Renal pelvis (tissue), 4 donors: Measurements from ENCODE around the gene GRK4. TPM values are rescaled to one million over a fixed set of nuclear protein-coding genes. Genes with fewer than 3 reads are reported as not detected.
"Not testable (repeated sequence)": the region's sequence is repeated elsewhere in the genome, so short reads cannot be mapped to it uniquely, and the experiment has no call there.

Source experiments
- DNase-seq: peaks from one replicate; pipeline ENCODE4 v3.0.0-alpha.2; 2013
- polyA plus RNA-seq, 3 donors: library from polyadenylated mRNA; unstranded; fragments of 120-200 nt; gene quantifications; one replicate each; pipeline ENCODE4 v1.2.1, GENCODE V29; 2013; ENCODE audit not compliant: insufficient read length in 3 of 3

Gene GRK4
- polyA plus RNA-seq, 3 donors = 7.9 to 11.5 (median 8.8) TPM

DNA sequence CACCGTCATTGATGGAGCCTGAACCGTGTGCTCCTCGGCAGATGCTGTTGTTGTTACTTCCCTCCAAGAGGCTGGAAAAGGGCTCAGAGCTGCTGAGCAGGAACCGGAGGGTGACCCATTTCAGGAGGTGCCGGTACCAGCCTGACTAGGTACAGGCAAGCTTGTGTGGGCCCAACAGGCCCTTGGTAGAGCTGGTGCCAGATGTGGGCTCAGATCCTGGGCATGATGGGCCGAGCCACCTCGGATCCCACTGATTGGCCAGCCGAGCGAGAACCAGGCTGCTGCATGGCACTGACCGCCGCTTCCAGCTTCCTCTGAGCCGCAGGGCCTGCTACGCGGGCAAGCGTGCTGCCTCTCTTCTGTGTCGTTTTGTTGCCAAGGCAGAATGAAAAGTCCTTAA is 33.9 kb upstream of the GRK4 start:
- DNase-seq = no peak

DNA sequence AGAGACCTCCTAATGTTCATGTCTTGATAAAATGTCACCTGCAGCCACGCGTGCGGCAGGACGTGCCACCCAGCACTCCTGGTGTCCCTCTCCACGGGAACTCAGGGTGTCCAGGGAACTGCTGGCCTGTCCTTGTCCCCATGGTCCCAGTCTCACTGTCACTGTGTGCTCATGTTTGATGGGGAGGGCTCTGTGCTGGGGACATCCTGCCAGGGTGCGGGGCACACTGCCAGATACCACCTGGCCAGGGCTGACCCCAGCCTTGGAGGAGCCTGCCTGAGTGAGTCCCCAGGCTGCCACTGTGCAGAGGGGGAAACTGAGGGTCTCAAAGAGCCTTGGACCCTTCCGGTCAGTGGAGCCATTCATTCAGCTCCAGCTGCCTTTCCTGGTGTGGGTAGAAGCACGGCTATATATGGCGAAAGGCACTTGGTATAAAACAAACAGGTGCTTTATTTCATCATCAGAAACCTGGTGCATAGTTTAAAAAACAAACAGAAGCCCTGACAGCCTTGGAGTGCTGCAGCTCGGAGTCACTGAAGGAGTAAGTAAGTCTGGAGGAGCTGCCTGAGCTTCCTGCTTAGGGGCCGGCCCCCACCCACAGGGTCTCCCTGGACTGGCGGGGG is 33.1 kb upstream of the GRK4 start:
- DNase-seq = no peak

GRCh38 chr4:2930758-2931511 is 32.4 kb upstream of the GRK4 start:
- DNase-seq = no peak

DNA sequence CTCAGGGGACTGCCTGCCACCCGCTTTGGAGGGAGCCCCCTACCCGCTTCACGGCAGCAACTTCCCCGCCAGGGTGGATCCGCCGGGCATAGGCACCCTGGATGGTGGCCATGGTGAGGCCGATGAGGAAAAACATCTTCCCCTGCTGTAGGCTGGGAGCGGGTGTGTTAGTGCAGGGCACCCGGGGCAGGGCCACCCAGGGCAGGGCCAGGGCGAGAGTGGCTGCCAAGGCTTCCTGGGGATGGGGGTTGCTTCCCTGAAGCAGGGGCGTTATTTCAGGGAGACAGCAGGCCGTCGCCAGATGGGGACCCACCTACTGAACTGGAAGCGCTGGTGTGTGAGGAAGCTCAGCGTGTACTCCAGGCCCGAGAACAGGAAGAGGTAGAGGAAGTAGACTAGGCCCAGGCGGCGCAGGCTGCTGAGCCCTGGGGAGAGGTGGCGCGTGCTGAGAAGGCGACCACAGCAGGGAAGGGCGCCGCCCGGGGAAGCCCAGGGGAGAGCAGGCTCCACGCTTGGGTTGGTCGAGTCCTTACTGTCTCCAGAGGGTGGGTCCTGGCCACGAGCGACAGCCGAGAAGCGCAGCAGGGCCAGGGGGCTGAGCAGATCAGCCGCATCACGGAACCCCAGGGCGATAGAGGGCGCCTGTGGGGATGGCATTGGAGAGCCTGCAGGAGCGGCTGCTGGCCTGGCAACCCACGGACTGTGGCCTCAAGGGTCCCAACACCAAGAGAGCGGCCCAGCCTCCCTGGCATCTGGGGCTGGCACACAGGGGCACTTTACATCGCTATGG is 31.7 kb upstream of the GRK4 start:
- DNase-seq = no peak

- no peak for DNase-seq
These were observed 30.9 kb upstream of the GRK4 start for GRCh38 chr4:2932321-2932950.

- DNase-seq = no peak
These were observed 30.3 kb upstream of the GRK4 start for GRCh38 chr4:2932951-2933565.

- no peak for DNase-seq
These were observed 29.8 kb upstream of the GRK4 start for GRCh38 chr4:2933566-2934076.

- DNase-seq = no peak
These were observed 29.1 kb upstream of the GRK4 start for GRCh38 chr4:2934077-2934812.

- peak; percentile 90 for DNase-seq
These were observed 28.3 kb upstream of the GRK4 start for GRCh38 chr4:2934813-2935761.

GRCh38 chr4:2935762-2936743 is 27.3 kb upstream of the GRK4 start:
- no peak for DNase-seq

DNA sequence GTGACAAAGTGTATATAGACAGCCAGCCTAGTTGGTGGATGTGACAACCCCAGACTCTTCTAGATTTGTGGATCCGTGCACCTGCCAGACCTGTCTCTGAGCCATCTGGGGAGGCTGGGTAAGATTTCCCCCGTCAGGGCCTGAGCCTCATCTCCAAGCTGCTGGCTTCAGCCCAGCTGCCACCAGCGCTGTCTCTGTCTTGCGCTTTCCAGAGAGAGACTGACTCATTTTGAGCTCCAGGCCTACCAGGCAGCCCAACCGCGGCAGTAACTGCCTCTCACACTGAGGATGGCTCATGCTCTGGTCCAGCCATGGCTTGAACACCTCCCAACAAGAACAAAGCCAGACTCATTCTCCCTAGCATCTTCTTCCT is 26.6 kb upstream of the GRK4 start:
- no peak for DNase-seq

GRCh38 chr4:2937146-2937857 is 26.1 kb upstream of the GRK4 start:
- no peak for DNase-seq

DNA sequence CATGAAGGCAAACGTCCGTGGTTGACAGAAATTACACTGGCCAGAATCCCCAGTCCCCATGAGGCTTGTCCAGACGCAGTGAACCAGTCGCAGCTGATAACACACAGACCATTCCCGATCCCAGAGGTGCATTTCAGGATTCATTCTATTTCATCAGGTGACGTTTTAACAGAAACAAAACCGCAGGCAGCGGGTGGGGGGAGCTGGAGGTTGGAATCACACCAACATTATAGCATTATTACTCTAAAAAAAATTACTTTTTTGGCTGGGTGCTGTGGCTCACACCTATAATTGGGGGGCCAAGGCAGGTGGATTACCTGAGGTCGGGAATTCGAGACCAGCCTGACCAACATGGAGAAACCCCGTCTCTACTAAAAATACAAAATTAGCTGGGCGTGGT is 25.4 kb upstream of the GRK4 start:
- DNase-seq = no peak

- not testable (repeated sequence) for DNase-seq
These were observed 25.0 kb upstream of the GRK4 start for GRCh38 chr4:2938411-2938810.

DNA sequence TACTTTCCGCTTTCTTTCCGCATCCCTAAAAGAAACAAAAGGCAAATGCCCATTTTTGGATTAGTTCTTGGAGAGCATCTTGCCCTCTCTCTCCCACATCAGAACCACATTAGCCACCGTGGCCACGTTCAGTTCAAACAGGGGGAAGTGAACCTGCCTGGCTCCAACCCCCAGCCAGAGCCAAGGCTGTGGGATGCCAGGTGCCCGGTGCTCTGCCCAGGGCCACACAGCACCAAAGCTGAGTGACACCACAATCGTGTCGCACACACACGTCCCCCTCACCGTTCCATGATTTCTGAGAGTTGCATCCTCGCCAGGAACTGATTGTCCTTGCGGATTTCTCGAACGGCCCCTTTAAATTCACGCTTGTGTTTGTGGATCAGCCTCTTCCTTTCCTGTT is 24.5 kb upstream of the GRK4 start:
- no peak for DNase-seq

- DNase-seq = no peak
These were observed 23.8 kb upstream of the GRK4 start for GRCh38 chr4:2939383-2940243.
